ENCODE measurements around the gene ADAMTS4.

Gene ADAMTS4

GRCh38 chr1:161233102-161233501 lies 34.2 kb upstream of the ADAMTS4 start:
- Histone ChIP-seq H3K9me3 (ENCODE audit: insufficient read depth, low read length, severe bottlenecking) (no peaks in the 10 kb centered on the region), H3K9ac (ENCODE audit: low read depth, low read length) (no peak overlapping the region), H3K4me1 (ENCODE audit: insufficient read depth, low read length) (peaks cover under 1% of the 10 kb centered on the region; the same call in 1 of the 2 replicates), H3K27ac (ENCODE audit: low read length) (no peak overlapping the region), H4K20me1 (ENCODE audit: insufficient read depth, low read length) (0 out of 2 replicates have a peak, but pooled peaks cover 3% of the 10 kb centered on the region), H3K4me2 (ENCODE audit: insufficient read depth, low read length) (no peak overlapping the region), H3K36me3 (ENCODE audit: insufficient read depth, low read length) (peaks cover 17% of the 10 kb centered on the region), H2AFZ (ENCODE audit: low read depth, low read length) (no peak overlapping the region), H3K4me3 (ENCODE audit: low read depth in 1 of 2, low read length in 2 of 2) (no peak overlapping the region), H3K27me3 (ENCODE audit: insufficient read depth, low read length, poor library complexity) (no peaks in the 10 kb centered on the region), H3K79me2 (ENCODE audit: insufficient read depth, low read length) (no peaks in the 10 kb centered on the region)
- TF ChIP-seq CTCF (IDR thresholded peaks at IDR 0.05; ENCODE audit: borderline replicate concordance, extremely low read depth, low read length, poor library complexity, severe bottlenecking) (no peak), EZH2 (IDR thresholded peaks at IDR 0.05; ENCODE audit: borderline replicate concordance, low read depth, low read length, severe bottlenecking) (no peak)
- DNase-seq (no peak), ATAC-seq (ENCODE audit: insufficient read depth, low read depth) (no peak)

- Histone ChIP-seq H3K27ac (ENCODE audit: low read length) (no peak overlapping the region), H3K4me1 (ENCODE audit: insufficient read depth, low read length) (peaks cover 19% of the 10 kb centered on the region), H2AFZ (ENCODE audit: low read depth, low read length) (no peak overlapping the region), H3K79me2 (ENCODE audit: insufficient read depth, low read length) (peaks cover 13% of the 10 kb centered on the region), H3K9ac (ENCODE audit: low read depth, low read length) (no peak overlapping the region), H3K36me3 (ENCODE audit: insufficient read depth, low read length) (peaks cover 24% of the 10 kb centered on the region), H3K9me3 (ENCODE audit: insufficient read depth, low read length, severe bottlenecking) (no peaks in the 10 kb centered on the region), H4K20me1 (ENCODE audit: insufficient read depth, low read length) (0 out of 2 replicates have a peak, but pooled peaks cover 3% of the 10 kb centered on the region), H3K4me3 (ENCODE audit: low read depth in 1 of 2, low read length in 2 of 2) (no peak overlapping the region), H3K4me2 (ENCODE audit: insufficient read depth, low read length) (no peak overlapping the region), H3K27me3 (ENCODE audit: insufficient read depth, low read length, poor library complexity) (no peaks in the 10 kb centered on the region)
- no peak for DNase-seq
- no peak for ATAC-seq (ENCODE audit: insufficient read depth, low read depth)
- TF ChIP-seq EZH2 (IDR thresholded peaks at IDR 0.05; ENCODE audit: borderline replicate concordance, low read depth, low read length, severe bottlenecking) = no peak
These were observed 31.9 kb upstream of the ADAMTS4 start for GRCh38 chr1:161230762-161231161.

- no peaks in the 10 kb centered on the region for H3K9me3 ChIP-seq (ENCODE audit: insufficient read depth, low read length, severe bottlenecking)
- peaks cover 13% of the 10 kb centered on the region for H3K79me2 ChIP-seq (ENCODE audit: insufficient read depth, low read length)
- H2AFZ ChIP-seq (ENCODE audit: low read depth, low read length) = no peak overlapping the region
- ATAC-seq (ENCODE audit: insufficient read depth, low read depth) = no peak
- H3K4me2 ChIP-seq (ENCODE audit: insufficient read depth, low read length) = no peak overlapping the region
- H3K36me3 ChIP-seq (ENCODE audit: insufficient read depth, low read length) = peaks cover 24% of the 10 kb centered on the region
- H4K20me1 ChIP-seq (ENCODE audit: insufficient read depth, low read length) = 0 out of 2 replicates have a peak, but pooled peaks cover 3% of the 10 kb centered on the region
- H3K9ac ChIP-seq (ENCODE audit: low read depth, low read length) = no peak overlapping the region
- no peak overlapping the region for H3K27ac ChIP-seq (ENCODE audit: low read length)
- no peaks in the 10 kb centered on the region for H3K27me3 ChIP-seq (ENCODE audit: insufficient read depth, low read length, poor library complexity)
- H3K4me1 ChIP-seq (ENCODE audit: insufficient read depth, low read length) = peaks cover 26% of the 10 kb centered on the region
- no peak for TF ChIP-seq EZH2 (IDR thresholded peaks at IDR 0.05; ENCODE audit: borderline replicate concordance, low read depth, low read length, severe bottlenecking)
- peak; percentile 33 for TF ChIP-seq CTCF (IDR thresholded peaks at IDR 0.05; ENCODE audit: borderline replicate concordance, extremely low read depth, low read length, poor library complexity, severe bottlenecking)
- DNase-seq = no peak
- no peak overlapping the region for H3K4me3 ChIP-seq (ENCODE audit: low read depth in 1 of 2, low read length in 2 of 2)
These were observed 31.0 kb upstream of the ADAMTS4 start for GRCh38 chr1:161229896-161230295.

- no peaks in the 10 kb centered on the region for H3K27me3 ChIP-seq (ENCODE audit: insufficient read depth, low read length, poor library complexity)
- no peak overlapping the region for H2AFZ ChIP-seq (ENCODE audit: low read depth, low read length)
- no peak overlapping the region for H3K4me3 ChIP-seq (ENCODE audit: low read depth in 1 of 2, low read length in 2 of 2)
- TF ChIP-seq CTCF (IDR thresholded peaks at IDR 0.05; ENCODE audit: borderline replicate concordance, extremely low read depth, low read length, poor library complexity, severe bottlenecking) (no peak), EZH2 (IDR thresholded peaks at IDR 0.05; ENCODE audit: borderline replicate concordance, low read depth, low read length, severe bottlenecking) (no peak)
- H3K4me1 ChIP-seq (ENCODE audit: insufficient read depth, low read length) = peaks cover 27% of the 10 kb centered on the region
- ATAC-seq (ENCODE audit: insufficient read depth, low read depth) (no peak), DNase-seq (no peak)
- H3K36me3 ChIP-seq (ENCODE audit: insufficient read depth, low read length) = peaks cover 24% of the 10 kb centered on the region
- H3K9ac ChIP-seq (ENCODE audit: low read depth, low read length) = no peak overlapping the region
- H3K4me2 ChIP-seq (ENCODE audit: insufficient read depth, low read length) = peak overlapping the region; percentile 93; the same call in 1 of the 2 replicates
- no peaks in the 10 kb centered on the region for H3K9me3 ChIP-seq (ENCODE audit: insufficient read depth, low read length, severe bottlenecking)
- H3K27ac ChIP-seq (ENCODE audit: low read length) = no peak overlapping the region
- peaks cover 13% of the 10 kb centered on the region for H3K79me2 ChIP-seq (ENCODE audit: insufficient read depth, low read length)
- H4K20me1 ChIP-seq (ENCODE audit: insufficient read depth, low read length) = 0 out of 2 replicates have a peak, but pooled peaks cover 3% of the 10 kb centered on the region
These were observed 29.2 kb upstream of the ADAMTS4 start for GRCh38 chr1:161228032-161228431.
